ENCODE data around the gene ACCS. TPM values are rescaled to one million over a fixed set of nuclear protein-coding genes. Genes with fewer than 3 reads are reported as not detected.

The ACCS gene
- total and polyA plus RNA-seq, 2 of the 4 experiments (the other 2 are of a cell fraction): 1.8 to 7.3 TPM

- Histone ChIP-seq H3K4ac (ENCODE audit: low read depth, low read length) (no peak overlapping the region), H2BK5ac (ENCODE audit: low read depth, low read length, poor library complexity, severe bottlenecking) (no peak overlapping the region), H3K4me3 (ENCODE audit: insufficient read depth, low read depth, low read length) (no peak overlapping the region), H4K8ac (ENCODE audit: low read depth in 2 of 2, low read length in 2 of 2) (no peak overlapping the region), H2AFZ (replicated peaks; ENCODE audit: low read length, poor library complexity) (no peak overlapping the region), H3K9me3 (ENCODE audit: control insufficient read depth, insufficient read depth, low read length) (no peaks in the 10 kb centered on the region), H3K4me1 (ENCODE audit: control insufficient read depth, insufficient read depth, low read length) (no peaks in the 10 kb centered on the region), H3K9ac (ENCODE audit: low read depth, low read length) (no peak overlapping the region), H2AK9ac (replicated peaks; ENCODE audit: low read depth, low read length, poor library complexity) (no peak overlapping the region), H3K4me2 (ENCODE audit: low read depth, low read length) (no peak overlapping the region), H2AK5ac (ENCODE audit: low read depth, low read length) (no peak overlapping the region), H4K5ac (ENCODE audit: low read depth, low read length) (no peak overlapping the region), H4K91ac (ENCODE audit: insufficient read depth, low read depth, low read length) (no peak overlapping the region), H2BK20ac (ENCODE audit: low read depth, low read length) (no peak overlapping the region), H3K14ac (replicated peaks; ENCODE audit: low read depth, low read length) (no peak overlapping the region), H3K27me3 (ENCODE audit: control insufficient read depth, insufficient read depth, low read length) (peaks cover 2% of the 10 kb centered on the region; the same call in 1 of the 2 replicates), H3K27ac (ENCODE audit: insufficient read depth, low read length) (no peak overlapping the region), H3K36me3 (ENCODE audit: control insufficient read depth, insufficient read depth, low read length) (no peaks in the 10 kb centered on the region), H3K56ac (ENCODE audit: extremely low read depth, insufficient read depth, low read length) (no peak overlapping the region), H3K18ac (ENCODE audit: low read depth, low read length) (no peak overlapping the region), H4K20me1 (ENCODE audit: insufficient read depth, low read length) (no peaks in the 10 kb centered on the region), H3K9me1 (ENCODE audit: insufficient read depth, low read length) (no peaks in the 10 kb centered on the region), H3K79me1 (ENCODE audit: low read depth in 1 of 2, low read length in 2 of 2) (no peaks in the 10 kb centered on the region), H2BK15ac (ENCODE audit: low read depth, low read length) (no peak overlapping the region), H3K23ac (ENCODE audit: low read depth, low read length) (no peak overlapping the region), H2BK120ac (ENCODE audit: low read depth, low read length) (no peak overlapping the region)
- DNase-seq (no peak), ATAC-seq (ENCODE audit: low read depth) (no peak)
- TF ChIP-seq MXI1 (IDR thresholded peaks at IDR 0.05; ENCODE audit: borderline replicate concordance, low read depth, low read length): no peak
- no peak for TF ChIP-seq SMC3 (IDR thresholded peaks at IDR 0.05; ENCODE audit: low read depth, low read length)
- no peak for TF ChIP-seq MAZ (IDR thresholded peaks at IDR 0.05; ENCODE audit: borderline replicate concordance, low read depth, low read length)
- TF ChIP-seq MAFK (IDR thresholded peaks at IDR 0.05; ENCODE audit: low read depth, low read length): no peak
- no peak for TF ChIP-seq BHLHE40 (IDR thresholded peaks at IDR 0.05; ENCODE audit: low read depth, low read length)
- TF ChIP-seq FOS (IDR thresholded peaks at IDR 0.05; ENCODE audit: low read depth, low read length): no peak
- no peak for TF ChIP-seq RAD21 (IDR thresholded peaks at IDR 0.05; ENCODE audit: low read length)
- TF ChIP-seq POLR2A (IDR thresholded peaks at IDR 0.05; ENCODE audit: low read depth, low read length): no peak
- TF ChIP-seq RCOR1 (IDR thresholded peaks at IDR 0.05; ENCODE audit: insufficient replicate concordance, low read length): no peak
- no peak for TF ChIP-seq USF2 (IDR thresholded peaks at IDR 0.05; ENCODE audit: low read depth, low read length)
- no peak for TF ChIP-seq CHD1 (IDR thresholded peaks at IDR 0.05; ENCODE audit: low read depth, low read length)
- TF ChIP-seq NFE2L2 (IDR thresholded peaks at IDR 0.05; ENCODE audit: low read depth, low read length): no peak
- no peak for TF ChIP-seq ELK1 (IDR thresholded peaks at IDR 0.05; ENCODE audit: borderline replicate concordance, low read depth, low read length)
- no peak for TF ChIP-seq CTCF (conservative IDR thresholded peaks at IDR 0.05; ENCODE audit: low read depth, low read length)
- in situ Hi-C loops (cut with MboI; ENCODE audit: low sequenced_read_pairs) (no loop called here), dilution Hi-C loops (cut with HindIII; ENCODE audit: low sequenced_read_pairs, unreplicated experiment) (no loop called here), intact Hi-C loops (cut with micrococcal nuclease) (no loop called here)
- ChIA-PET POLR2A (ENCODE audit: unreplicated experiment) (no interaction called here), CTCF (no interaction called here)
- WGBS, 2 experiments (ENCODE audit: extremely low coverage in 2 of 2, insufficient read length in 1 of 2): no CpG with 5 or more reads among the region's 4 CpGs
- no TSS peak for BruUV-seq (replicated peaks)
Observed at GRCh38 chr11:44088871-44089270, 22.8 kb downstream of the ACCS start.

Data from IMR-90 (cell line).